ENCODE data around the gene RECK.

RECK gene

DNA sequence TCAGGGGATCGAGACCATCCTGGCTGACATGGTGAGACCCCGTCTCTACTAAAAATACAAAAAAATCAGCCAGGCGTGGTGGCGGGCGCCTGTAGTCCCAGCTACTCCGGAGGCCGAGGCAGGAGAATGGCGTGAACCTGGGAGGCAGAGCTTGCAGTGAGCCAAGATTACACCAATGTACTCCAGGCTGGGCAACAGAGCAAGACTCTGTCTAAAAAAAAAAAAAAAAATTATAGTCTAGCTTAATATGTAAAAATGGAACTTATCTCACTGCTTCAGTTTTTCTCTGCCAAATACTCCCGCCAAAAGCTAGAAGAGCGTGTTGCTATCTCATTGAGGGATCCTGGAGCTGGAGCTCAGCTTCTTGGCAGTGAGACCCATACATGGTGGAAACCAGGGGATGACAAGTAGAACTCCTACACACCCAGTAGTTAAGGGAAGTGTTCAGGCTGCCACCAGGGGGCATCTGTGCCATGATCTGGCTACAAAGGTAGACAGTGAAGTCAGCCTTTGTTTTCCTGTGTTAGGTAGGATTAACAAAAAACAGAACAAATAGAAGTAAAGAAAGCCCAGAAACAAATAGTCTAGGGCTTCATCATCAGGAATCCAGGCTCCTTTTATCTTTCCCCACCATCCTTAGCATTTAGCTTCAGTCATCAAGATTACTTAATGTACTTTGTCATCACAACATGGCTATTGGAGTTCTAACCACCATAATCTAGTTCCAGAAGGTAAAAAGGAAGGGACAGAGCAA, 66.2 kb downstream of the RECK start:
- Mint-ChIP-seq H3K36me3 (ENCODE audit: low read depth) (peaks cover 2% of the 10 kb centered on the region), H3K27ac (no peak overlapping the region), H3K4me3 (no peak overlapping the region), H3K4me1 (ENCODE audit: low read depth) (peaks cover 6% of the 10 kb centered on the region), H3K27me3 (ENCODE audit: low read depth) (no peaks in the 10 kb centered on the region), H3K9me3 (no peaks in the 10 kb centered on the region)

DNA sequence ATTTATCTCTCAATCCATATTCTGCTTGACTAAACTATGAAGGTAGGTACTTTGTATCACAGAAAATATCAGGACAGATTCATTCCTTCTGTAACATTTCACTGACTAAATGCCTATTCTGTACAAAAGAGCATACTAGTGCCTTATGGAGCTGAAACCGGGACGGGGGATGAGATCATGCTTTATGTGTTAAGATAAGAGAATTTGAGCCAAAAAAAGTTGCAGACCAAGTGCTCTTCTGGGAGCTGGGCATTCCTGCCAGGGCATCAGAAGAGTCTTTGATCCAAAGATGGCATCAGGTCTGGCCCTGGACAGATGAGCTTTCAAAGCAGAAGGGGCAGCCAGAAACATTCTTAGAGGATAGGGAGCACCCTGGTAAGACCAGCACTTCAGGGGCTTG, 72.4 kb downstream of the RECK start:
- H3K4me3 Mint-ChIP-seq, result no peak overlapping the region
- no peak overlapping the region for H3K27ac Mint-ChIP-seq
- no peaks in the 10 kb centered on the region for H3K27me3 Mint-ChIP-seq (ENCODE audit: low read depth)
- no peaks in the 10 kb centered on the region for H3K9me3 Mint-ChIP-seq
- H3K36me3 Mint-ChIP-seq (ENCODE audit: low read depth), result peaks cover 10% of the 10 kb centered on the region
- H3K4me1 Mint-ChIP-seq (ENCODE audit: low read depth), result peaks cover 3% of the 10 kb centered on the region

DNA sequence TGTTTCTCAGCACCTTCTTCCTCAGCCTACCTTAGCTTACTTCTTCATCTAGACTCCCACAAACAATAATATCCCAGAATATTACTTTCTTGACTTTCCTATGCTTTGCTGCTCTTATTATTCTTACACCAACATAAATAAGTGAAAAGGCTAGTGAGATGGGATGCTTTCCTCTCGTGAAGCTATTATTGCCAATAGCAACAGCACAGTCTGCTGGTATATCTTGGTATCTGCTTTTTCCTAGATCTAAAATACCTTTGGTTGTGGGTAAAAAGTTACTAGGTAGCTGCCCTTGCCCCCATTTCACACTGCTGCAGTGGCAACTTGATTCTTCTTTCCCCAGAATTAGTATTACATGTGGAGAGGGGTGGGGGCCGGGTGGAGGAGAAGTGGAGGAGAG, 73.7 kb downstream of the RECK start:
- no peak overlapping the region for H3K27ac Mint-ChIP-seq
- H3K9me3 Mint-ChIP-seq, result no peaks in the 10 kb centered on the region
- peaks cover 10% of the 10 kb centered on the region for H3K36me3 Mint-ChIP-seq (ENCODE audit: low read depth)
- peaks cover 3% of the 10 kb centered on the region for H3K4me1 Mint-ChIP-seq (ENCODE audit: low read depth)
- H3K4me3 Mint-ChIP-seq, result no peak overlapping the region
- no peaks in the 10 kb centered on the region for H3K27me3 Mint-ChIP-seq (ENCODE audit: low read depth)

DNA sequence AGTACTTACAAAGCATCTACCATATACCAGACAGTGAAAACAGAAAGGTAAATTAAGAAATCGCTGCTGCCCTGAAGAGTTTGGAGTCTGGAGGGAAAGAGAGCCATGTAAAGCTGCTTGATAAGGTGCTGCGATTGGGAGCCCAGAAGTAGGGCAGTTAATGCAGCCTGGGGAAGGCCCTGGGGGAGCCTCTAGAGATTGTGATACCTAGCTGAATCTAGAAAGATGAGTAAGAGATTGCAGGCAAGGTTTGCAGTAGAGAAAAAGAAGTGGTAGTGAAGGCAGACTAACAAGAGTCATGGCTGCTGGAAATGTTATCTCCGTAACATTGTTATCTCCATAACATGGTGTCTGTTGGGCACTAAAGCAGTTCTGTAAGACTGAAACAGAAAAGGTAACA, 75.8 kb downstream of the RECK start:
- Mint-ChIP-seq H3K9me3 (no peaks in the 10 kb centered on the region), H3K27ac (no peak overlapping the region), H3K4me3 (no peak overlapping the region), H3K27me3 (ENCODE audit: low read depth) (no peaks in the 10 kb centered on the region), H3K4me1 (ENCODE audit: low read depth) (peaks cover 3% of the 10 kb centered on the region), H3K36me3 (ENCODE audit: low read depth) (peaks cover 10% of the 10 kb centered on the region)

DNA sequence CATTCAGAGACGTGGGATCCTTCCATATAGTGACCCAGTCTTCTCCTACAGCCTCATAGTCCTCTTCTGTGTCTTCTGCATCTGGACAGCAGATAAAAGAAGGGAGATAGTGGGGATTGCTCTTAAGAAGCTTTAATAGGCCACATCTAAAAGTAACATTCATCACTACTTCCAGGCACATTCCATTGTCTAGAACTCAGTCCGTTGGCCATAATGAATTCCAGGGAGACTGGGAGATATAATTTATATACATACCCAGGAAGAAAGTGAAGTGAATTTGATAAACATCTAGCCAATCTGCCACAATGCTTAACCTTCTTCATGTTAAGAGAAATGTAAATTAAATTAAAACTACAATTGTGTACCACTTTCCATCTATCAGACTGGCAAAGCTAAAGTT, 77.3 kb downstream of the RECK start:
- H3K9me3 Mint-ChIP-seq, result no peaks in the 10 kb centered on the region
- H3K27me3 Mint-ChIP-seq (ENCODE audit: low read depth), result no peaks in the 10 kb centered on the region
- no peak overlapping the region for H3K27ac Mint-ChIP-seq
- no peaks in the 10 kb centered on the region for H3K4me1 Mint-ChIP-seq (ENCODE audit: low read depth)
- H3K4me3 Mint-ChIP-seq, result no peak overlapping the region
- peaks cover 9% of the 10 kb centered on the region for H3K36me3 Mint-ChIP-seq (ENCODE audit: low read depth)

DNA sequence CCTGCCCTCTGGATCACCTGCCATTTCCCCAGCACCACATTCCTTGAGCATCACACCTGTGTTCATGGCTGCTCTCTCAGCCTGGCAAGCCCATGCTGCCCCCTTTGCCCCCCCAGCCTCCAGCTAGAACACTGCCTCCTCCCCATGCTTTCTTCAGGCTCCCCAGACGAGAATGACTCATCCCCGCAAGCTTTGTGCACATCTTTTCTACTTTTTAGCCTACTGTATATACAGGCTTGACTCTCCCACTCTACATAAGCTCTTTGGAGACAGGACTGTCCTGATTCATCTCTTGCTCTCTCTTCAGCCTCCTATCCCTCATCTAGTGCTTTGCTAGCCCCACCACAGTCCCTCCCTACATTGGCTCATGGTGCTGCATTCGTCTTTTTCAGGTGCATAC, 79.9 kb downstream of the RECK start:
- Mint-ChIP-seq H3K4me1 (ENCODE audit: low read depth) (no peaks in the 10 kb centered on the region), H3K4me3 (no peak overlapping the region), H3K36me3 (ENCODE audit: low read depth) (peaks cover 6% of the 10 kb centered on the region), H3K9me3 (no peaks in the 10 kb centered on the region), H3K27ac (no peak overlapping the region), H3K27me3 (ENCODE audit: low read depth) (no peaks in the 10 kb centered on the region)

DNA sequence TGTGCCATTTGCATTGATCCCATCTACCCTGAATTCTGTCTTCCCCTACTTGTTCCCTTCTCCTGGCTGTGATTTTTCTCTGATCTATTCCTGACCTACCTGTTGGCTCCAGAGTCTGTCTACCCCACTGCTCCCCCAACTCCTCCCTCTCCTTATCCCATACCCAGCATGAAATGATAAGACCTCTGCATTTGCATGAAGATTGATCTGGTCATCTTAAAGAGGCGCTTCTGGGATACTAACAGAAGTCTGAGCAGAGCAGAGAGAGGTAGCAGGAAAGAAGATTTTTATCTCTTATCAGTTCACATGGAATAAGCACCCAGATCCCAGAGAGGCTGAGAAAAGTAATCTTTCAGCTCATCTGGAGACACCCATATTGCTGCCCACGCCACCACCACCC, 81.5 kb downstream of the RECK start:
- H3K4me3 Mint-ChIP-seq, result no peak overlapping the region
- peaks cover 8% of the 10 kb centered on the region for H3K36me3 Mint-ChIP-seq (ENCODE audit: low read depth)
- H3K27me3 Mint-ChIP-seq (ENCODE audit: low read depth), result no peaks in the 10 kb centered on the region
- H3K9me3 Mint-ChIP-seq, result no peaks in the 10 kb centered on the region
- no peak overlapping the region for H3K27ac Mint-ChIP-seq
- no peaks in the 10 kb centered on the region for H3K4me1 Mint-ChIP-seq (ENCODE audit: low read depth)

DNA sequence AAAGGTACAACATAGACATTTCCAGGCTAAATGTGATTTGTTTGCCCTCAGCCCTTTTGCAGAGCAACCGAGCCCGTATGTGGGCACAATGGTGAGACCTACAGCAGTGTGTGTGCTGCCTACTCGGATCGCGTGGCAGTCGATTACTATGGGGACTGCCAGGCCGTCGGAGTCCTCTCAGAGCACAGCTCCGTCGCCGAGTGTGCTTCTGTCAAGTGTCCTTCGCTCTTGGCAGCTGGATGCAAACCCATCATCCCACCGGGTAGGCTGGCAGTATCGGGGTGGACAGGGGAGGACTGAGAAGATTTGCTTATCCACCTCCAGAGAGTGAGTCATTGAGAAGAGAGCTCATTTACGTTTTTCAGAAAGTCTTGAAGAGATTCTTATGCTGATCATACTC, 82.0 kb downstream of the RECK start:
- Mint-ChIP-seq H3K27ac (no peak overlapping the region), H3K27me3 (ENCODE audit: low read depth) (no peaks in the 10 kb centered on the region), H3K9me3 (no peaks in the 10 kb centered on the region), H3K36me3 (ENCODE audit: low read depth) (peaks cover 8% of the 10 kb centered on the region), H3K4me1 (ENCODE audit: low read depth) (no peaks in the 10 kb centered on the region), H3K4me3 (no peak overlapping the region)

DNA sequence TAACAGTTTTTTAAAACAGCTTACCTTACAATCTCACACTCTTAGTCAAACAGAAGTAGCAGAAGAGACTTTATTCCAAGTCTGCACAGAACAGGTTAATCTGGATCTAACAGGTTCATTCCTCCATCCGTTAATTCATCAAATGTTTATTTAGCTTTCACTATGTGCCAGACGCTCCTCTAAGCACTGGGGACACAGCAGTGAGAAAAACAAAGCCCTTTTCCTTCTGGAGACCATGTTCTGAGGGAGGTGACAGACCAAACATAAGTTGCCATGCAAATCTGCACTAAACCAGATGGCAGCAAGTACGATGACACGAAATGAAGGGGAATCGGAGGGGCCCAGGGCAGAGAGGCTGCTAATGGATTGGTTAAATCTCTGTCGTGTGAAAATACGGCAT, 82.8 kb downstream of the RECK start:
- Mint-ChIP-seq H3K27me3 (ENCODE audit: low read depth) (no peaks in the 10 kb centered on the region), H3K9me3 (no peaks in the 10 kb centered on the region), H3K27ac (no peak overlapping the region), H3K36me3 (ENCODE audit: low read depth) (peaks cover 8% of the 10 kb centered on the region), H3K4me1 (ENCODE audit: low read depth) (no peaks in the 10 kb centered on the region), H3K4me3 (no peak overlapping the region)

DNA sequence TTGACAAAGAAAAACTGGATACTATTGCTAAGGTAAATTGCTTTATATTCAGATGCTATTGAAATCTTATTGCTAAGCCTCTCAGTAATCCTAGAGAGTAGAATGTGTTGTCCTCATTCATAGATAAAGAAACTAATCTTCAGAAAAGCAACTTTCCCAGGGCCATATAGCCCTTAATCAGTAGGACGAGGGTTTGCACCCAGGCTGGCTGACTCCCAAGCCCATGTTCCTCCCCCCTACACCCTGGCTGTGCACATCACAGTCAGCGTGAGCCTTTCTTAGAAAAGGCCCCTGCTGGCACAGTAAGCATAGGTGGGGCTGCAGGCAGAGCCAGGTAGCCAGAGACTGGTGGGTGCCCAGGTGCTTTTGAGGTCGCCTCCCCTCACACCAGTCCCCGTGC, 84.0 kb downstream of the RECK start:
- peaks cover 8% of the 10 kb centered on the region for H3K36me3 Mint-ChIP-seq (ENCODE audit: low read depth)
- no peaks in the 10 kb centered on the region for H3K9me3 Mint-ChIP-seq
- H3K4me3 Mint-ChIP-seq, result no peak overlapping the region
- H3K27ac Mint-ChIP-seq, result no peak overlapping the region
- no peaks in the 10 kb centered on the region for H3K27me3 Mint-ChIP-seq (ENCODE audit: low read depth)
- H3K4me1 Mint-ChIP-seq (ENCODE audit: low read depth), result peaks cover 5% of the 10 kb centered on the region

DNA sequence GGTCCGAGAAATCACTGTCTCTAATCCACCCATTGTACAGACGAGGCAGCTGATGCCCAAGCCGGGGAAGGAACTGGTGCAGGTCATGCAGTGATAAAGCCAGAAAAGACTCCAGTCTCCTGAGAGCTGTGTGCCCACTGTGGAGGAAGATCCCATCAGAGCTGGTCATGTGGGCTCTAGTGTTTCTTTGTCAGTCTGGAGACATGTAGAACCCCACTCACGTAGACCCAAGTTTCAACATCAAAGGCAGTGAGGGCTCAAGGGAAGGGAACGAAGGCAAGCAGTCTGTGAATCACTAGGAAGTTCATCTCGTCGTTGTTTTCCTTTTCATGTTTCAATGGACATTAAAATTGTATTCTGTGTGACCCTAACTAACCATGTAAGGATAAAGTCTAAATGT, 85.3 kb downstream of the RECK start:
- Mint-ChIP-seq H3K27ac (no peak overlapping the region), H3K9me3 (no peaks in the 10 kb centered on the region), H3K27me3 (ENCODE audit: low read depth) (no peaks in the 10 kb centered on the region), H3K4me3 (no peak overlapping the region), H3K36me3 (ENCODE audit: low read depth) (peaks cover 8% of the 10 kb centered on the region), H3K4me1 (ENCODE audit: low read depth) (peaks cover 5% of the 10 kb centered on the region)

DNA sequence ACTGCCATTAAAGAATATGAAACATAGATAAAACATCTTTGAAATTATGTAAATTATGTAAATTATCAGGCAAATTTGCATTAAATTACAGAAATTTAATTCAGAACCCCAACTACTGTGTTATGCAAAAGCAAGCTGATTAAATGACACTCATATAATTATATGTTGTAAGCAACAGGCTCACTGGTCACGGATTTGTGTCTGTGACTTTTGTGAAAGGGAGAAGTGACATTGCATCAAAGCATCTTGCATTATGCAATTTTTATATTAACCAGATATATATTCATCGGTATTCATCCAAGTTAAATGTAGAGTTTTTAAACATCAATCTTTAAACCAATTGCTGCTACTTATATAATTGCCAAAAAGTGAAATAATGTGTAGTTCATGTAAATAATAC, 86.8 kb downstream of the RECK start:
- peaks cover 14% of the 10 kb centered on the region for H3K4me1 Mint-ChIP-seq (ENCODE audit: low read depth)

DNA sequence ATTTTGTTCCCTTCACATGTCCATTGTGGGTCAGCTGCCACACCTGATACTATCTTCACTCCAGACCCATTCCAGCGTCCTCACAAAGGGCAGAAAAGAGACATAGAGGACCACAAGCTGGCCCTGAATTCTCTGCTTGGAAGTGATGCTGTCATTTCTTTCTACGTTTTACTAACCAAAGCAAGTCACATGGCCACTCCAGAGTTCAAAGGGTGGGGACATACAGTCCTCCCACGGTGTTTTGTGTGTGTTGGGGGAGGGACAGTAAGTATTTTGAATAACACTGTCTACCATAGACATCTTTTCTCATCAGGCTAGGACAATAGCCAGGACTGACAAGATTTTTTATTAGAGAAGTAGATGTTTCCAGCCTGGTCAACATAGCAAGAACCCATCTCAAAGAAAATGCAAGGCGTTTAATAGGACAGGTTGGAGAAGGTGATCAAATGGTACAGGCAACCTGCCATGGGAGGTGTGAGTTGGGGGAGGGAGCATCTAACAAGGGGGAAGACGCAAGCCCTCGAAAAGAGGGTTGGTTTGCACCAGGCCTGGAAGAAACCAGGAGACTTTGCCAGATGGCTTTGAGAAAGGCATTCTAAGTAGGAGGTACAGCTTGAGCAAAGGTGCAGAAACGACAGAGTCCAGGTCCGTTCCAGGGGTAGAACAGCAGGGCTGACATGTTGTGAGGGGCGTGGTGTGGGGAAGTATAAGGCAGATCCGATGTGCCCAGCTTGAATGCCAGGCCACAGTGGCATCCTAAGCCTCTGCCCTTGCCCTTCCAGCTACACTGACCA, 88.5 kb downstream of the RECK start:
- H3K9me3 Mint-ChIP-seq, result no peaks in the 10 kb centered on the region
- no peaks in the 10 kb centered on the region for H3K27me3 Mint-ChIP-seq (ENCODE audit: low read depth)
- H3K4me1 Mint-ChIP-seq (ENCODE audit: low read depth), result peaks cover 14% of the 10 kb centered on the region
- H3K27ac Mint-ChIP-seq, result no peak overlapping the region
- no peak overlapping the region for H3K4me3 Mint-ChIP-seq
- H3K36me3 Mint-ChIP-seq (ENCODE audit: low read depth), result peaks cover 6% of the 10 kb centered on the region

More for the DNA sequence above, 86.8 kb downstream of the RECK start:
- Mint-ChIP-seq H3K4me3 (no peak overlapping the region), H3K9me3 (no peaks in the 10 kb centered on the region), H3K27me3 (ENCODE audit: low read depth) (no peaks in the 10 kb centered on the region), H3K36me3 (ENCODE audit: low read depth) (peaks cover 6% of the 10 kb centered on the region), H3K27ac (no peak overlapping the region)

DNA sequence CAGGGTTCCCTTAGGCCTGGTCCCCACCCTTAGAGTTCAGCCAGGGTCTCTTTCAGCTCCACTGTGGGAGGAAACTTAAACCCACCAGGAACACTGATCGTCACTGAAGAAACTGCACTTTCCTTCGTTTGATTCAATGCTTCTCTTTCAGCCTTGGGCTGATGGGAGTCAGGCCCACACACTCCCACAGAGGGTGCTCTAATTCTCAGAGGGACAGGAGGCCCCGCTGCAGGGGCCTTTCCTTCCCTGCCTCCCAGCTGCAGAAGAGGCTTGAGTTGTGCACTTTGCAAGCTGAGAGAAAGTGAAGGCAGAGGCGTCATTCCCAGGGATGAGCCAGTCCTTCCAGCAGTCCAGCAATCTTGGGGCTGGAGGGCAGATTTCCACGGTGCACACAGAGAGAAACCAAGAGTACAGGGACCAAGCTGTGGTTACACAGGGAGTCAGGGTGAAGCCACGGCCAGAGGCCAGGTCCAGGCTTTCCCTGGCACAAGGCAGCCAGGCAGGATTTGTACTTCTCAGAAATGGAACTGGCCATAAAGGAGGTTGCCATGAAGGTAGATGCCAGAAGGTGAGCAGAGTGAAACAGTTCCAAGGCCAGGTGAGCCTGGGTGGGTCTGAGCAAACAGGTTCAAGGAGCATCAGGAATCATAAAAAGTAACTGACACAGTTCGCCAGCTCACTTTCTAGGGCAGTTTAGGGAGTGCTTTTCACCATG, 89.5 kb downstream of the RECK start:
- H3K36me3 Mint-ChIP-seq (ENCODE audit: low read depth), result peaks cover 4% of the 10 kb centered on the region
- H3K27ac Mint-ChIP-seq, result no peak overlapping the region

More for the DNA sequence above, 89.5 kb downstream of the RECK start:
- no peaks in the 10 kb centered on the region for H3K27me3 Mint-ChIP-seq (ENCODE audit: low read depth)
- H3K4me1 Mint-ChIP-seq (ENCODE audit: low read depth), result peaks cover 14% of the 10 kb centered on the region
- H3K9me3 Mint-ChIP-seq, result no peaks in the 10 kb centered on the region
- no peak overlapping the region for H3K4me3 Mint-ChIP-seq

Measured in T-helper 1 cell treated with Interleukin-12 subunit alpha and Interleukin-12 subunit beta and Interleukin-4 antibody, amounts not matched to agents 30 μg/mL and 1 μg/mL, for 36 hours (primary cell).